ENCODE results near the gene TBC1D16.

- TF ChIP-seq, protein P1, sequence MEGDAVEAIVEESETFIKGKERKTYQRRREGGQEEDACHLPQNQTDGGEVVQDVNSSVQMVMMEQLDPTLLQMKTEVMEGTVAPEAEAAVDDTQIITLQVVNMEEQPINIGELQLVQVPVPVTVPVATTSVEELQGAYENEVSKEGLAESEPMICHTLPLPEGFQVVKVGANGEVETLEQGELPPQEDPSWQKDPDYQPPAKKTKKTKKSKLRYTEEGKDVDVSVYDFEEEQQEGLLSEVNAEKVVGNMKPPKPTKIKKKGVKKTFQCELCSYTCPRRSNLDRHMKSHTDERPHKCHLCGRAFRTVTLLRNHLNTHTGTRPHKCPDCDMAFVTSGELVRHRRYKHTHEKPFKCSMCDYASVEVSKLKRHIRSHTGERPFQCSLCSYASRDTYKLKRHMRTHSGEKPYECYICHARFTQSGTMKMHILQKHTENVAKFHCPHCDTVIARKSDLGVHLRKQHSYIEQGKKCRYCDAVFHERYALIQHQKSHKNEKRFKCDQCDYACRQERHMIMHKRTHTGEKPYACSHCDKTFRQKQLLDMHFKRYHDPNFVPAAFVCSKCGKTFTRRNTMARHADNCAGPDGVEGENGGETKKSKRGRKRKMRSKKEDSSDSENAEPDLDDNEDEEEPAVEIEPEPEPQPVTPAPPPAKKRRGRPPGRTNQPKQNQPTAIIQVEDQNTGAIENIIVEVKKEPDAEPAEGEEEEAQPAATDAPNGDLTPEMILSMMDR (conservative IDR thresholded peaks at IDR 0.05) = no peak
- no peak for TF ChIP-seq ZFX (IDR thresholded peaks at IDR 0.05)
These were observed 27.7 kb downstream of the TBC1D16 start for GRCh38 chr17:80007939-80008338.

All from C4-2B (cell line).